ENCODE data around the gene BMPER.

BMPER gene

DNA sequence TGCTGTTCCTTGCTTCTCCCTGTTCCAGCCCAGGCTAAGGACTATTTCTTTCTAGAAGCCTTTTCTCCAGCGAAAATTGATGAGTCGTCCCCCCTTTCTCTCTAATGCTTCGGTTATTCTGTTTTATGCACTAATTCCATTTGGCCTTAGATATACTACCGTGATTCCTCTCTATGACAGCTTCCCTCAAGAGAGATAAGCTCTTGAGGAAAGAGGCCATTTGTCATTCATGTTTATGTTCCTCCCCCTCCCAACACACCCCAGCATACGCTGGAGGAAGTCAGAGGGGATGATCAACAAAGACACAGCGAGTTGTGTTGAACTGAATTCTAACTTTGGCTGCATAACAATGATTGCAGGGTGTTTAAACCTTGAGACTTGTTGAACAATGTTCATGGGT is 198.8 kb downstream of the BMPER start:
- DNase-seq, result no peak

GRCh38 chr7:34104992-34105391 is 199.7 kb downstream of the BMPER start:
- no peak for DNase-seq

DNA sequence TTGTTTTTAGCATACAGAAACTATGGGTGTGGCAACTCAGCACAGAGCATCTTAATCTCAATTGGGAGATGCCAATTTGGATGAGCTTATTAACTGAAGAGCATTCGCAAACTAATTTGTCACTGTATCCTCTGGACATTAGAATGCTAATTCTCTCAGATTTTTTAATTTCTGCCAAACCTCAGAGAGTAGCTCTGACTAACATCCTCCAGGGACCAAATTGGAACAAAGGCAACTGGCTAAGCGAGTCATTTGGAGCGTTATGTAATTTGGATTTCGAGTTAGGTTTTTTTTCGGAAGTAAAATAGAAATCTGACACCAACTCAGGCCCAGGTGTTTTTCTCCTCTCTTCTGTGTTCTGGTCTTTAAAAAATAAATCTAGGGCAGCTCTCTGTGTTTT is 201.9 kb downstream of the BMPER start:
- peak; percentile 78 for DNase-seq

GRCh38 chr7:34108165-34108564 is 202.8 kb downstream of the BMPER start:
- DNase-seq, result no peak

- DNase-seq, result no peak
Measured at GRCh38 chr7:34109936-34110780, 204.8 kb downstream of the BMPER start.

- no peak for DNase-seq
Measured at GRCh38 chr7:34111031-34111430, 205.7 kb downstream of the BMPER start.

- DNase-seq, result no peak
Measured at GRCh38 chr7:34115503-34115902, 210.2 kb downstream of the BMPER start.

- DNase-seq, result no peak
Measured at GRCh38 chr7:34117573-34117972, 212.2 kb downstream of the BMPER start.

GRCh38 chr7:34121366-34121765 is 216.0 kb downstream of the BMPER start:
- DNase-seq, result no peak

DNA sequence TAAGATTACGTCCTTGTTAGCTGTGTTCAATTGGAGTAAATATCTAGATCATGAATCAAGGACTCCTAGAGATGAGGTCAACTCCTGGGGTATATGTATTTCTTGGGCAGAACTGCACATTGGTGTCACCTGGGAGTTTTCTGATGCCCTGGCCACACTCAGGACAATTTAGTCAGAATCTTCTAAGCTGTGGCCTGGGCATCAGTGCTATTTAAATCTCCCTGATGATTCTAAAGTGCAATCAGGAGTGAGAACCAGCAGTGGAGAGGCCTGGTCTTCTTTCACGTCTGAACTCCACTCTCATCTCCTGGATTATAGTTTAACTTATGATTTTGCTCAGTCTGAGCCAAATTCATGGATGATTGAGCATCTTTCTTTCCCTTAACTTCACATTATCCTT is 218.0 kb downstream of the BMPER start:
- DNase-seq, result no peak

DNA sequence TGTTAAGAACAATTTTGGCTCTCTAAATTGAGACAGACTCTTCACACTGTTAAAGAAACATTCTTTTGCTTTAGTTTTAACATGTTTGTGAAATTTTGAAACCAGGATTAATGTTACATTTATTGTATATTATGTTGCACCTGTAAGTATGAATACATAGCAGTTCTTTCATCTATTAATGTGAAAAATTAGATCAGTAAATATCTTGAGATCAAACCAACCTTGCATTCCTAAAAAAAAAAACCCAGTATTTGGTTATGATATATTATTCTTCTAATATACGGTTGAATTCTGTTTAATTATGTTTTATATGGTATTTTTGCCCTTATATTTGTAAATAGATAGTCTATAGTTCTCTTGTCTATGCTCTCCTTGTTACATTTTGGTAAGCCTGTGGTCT is 219.4 kb downstream of the BMPER start:
- DNase-seq, result no peak

DNA sequence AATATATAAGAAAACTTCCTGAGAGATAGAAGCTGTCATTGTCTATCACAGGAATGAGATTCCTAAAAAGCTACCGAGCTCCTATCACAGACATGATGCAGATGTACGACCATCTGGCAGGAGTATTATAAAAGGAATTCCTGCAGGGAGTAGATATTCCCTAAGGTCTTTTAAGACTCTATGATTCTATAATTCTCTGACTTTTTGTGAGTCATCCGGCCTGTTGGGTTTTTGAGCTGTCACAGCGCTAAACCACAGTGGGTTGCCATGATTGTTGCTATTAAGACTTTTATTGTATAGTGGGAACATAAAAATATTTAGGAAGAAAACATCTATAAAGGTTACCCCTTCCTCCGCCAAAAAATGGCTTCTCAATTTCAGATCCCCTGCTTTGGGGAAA is 223.4 kb downstream of the BMPER start:
- no peak for DNase-seq

DNA sequence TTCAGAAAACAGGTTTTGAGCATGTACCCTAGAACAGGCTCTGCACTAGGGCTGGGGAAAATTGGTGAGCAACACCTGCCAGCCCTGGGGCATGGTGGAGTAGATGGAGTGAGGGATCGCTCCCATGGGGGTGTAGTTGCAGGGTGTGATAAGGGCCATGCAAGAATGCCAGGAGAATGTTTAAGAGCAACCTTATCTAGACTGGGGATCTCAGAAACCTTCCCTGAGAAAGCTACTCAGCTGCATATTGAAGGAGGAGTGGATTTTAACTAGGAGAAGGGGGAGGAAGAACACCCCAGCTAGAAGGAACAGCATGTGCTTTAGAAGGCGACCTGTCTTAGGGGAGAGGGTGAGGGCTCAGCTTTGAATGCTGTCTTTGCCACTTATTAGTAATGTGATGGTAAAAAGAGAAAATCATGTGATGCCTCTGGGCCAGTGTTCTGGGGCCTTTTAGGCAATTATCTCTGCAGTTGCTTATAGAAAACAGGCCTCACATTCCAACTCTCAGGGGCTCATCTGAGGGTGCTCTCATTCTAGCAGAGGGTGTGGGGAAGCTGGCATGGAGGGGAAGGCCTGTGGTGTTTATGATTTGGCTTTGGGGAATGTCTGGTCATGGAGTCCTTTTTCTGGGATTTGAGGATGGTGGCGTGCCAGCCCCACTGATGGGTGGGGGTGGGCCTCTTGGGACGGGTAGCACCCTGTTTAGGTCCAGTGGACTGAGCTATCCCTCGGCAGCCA is 225.4 kb downstream of the BMPER start:
- no peak for DNase-seq

DNA sequence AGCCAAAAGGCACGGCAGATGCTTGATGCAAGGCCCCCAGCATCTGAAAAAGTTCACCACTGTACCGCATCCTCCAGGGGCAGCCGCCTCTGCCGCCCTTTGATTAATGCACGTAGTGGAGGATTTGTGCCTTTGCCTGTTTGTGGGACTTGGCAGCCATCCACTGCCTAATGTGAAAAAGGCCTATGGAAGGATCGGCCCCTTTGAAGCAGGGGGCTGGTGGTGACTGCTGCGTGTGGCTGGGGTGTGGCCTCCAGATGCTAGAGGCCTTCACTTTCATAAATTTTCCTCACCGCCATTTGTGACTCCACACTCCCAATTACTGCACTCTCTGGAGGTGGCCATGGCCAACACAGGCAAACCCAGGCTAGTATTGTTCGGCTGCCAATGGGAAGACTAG is 226.0 kb downstream of the BMPER start:
- no peak for DNase-seq

- DNase-seq, result no peak
Measured at GRCh38 chr7:34133356-34133982, 228.1 kb downstream of the BMPER start.

DNA sequence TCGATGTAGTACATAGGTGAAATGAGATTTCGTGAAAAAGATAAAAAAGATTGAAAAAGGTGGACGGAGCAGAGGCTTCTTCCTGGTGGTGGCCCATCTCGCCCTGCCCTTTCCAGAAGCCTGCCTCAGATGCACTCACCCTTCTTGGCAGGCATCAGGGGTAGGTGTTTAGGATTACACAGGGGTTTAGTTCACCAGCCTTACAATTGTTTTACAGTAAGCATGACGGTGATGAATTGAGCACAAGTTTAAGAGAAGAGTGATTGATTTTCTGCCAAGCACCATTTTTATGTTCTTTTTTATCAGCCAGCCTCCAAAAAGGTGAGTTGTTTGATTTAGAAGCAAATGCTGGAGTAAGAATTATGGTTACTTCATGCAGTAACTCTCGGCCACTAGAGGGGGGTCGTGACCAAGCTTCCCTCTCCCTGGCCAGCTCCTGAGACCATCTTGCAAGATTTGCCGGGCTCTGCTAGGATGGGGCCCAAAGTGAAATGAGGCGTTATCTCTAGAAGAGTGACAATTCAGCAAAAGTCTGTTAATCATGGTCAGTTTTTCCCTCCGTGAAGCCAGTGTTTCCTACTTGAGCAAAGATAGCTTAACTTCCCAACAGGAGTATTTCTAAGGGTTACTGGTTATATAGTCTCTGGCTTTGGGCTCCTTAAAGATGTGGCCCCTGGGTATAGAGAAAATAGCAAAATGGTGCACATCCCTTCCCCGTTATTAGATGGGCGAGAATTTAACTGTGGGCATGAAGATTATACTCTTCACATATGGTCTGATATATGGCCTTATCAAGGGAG is 228.8 kb downstream of the BMPER start:
- peak; percentile 70 for DNase-seq

DNA sequence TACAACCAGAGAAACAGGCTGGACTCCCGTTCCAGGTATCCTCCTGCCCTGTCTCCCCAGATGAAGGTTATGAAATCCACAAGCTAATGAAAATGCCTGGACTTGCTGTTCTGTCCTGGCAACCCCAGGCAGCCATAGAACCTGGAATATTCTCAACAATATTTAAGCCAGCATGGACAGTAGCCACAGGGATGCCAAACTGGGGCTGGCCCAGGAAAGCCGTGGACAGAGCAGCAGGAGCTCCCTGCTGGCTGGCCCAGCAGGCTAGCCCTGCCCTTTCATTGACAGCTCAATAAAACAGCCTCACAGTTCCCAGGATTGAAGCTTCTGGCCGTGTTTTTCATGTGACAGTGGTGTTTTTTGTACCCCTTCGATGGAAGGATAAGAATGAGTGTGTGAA is 230.6 kb downstream of the BMPER start:
- no peak for DNase-seq

GRCh38 chr7:34136698-34137097 is 231.4 kb downstream of the BMPER start:
- no peak for DNase-seq

- DNase-seq, result no peak
Measured at GRCh38 chr7:34137176-34137575, 231.8 kb downstream of the BMPER start.

DNA sequence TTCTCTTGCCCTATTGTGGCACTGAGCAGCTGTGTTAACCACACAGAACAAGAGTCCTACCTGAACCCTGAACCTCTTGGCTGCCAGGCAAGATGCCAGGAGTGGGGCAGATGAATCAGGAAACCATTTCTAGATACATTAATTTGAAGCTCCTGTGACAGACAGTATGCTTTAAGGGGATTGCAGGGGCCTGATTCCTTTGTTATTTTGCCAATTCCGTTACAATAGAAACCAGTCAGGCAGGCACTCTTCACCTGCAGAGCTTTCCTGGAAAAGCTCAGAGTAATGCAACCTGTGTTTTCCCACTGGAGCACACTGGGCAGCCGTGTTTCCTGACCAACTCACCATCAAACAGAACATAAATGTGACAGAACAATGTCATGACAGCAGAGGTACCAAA is 233.1 kb downstream of the BMPER start:
- peak; percentile 50 for DNase-seq

- DNase-seq, result no peak
Measured at GRCh38 chr7:34139086-34139485, 233.7 kb downstream of the BMPER start.

DNA sequence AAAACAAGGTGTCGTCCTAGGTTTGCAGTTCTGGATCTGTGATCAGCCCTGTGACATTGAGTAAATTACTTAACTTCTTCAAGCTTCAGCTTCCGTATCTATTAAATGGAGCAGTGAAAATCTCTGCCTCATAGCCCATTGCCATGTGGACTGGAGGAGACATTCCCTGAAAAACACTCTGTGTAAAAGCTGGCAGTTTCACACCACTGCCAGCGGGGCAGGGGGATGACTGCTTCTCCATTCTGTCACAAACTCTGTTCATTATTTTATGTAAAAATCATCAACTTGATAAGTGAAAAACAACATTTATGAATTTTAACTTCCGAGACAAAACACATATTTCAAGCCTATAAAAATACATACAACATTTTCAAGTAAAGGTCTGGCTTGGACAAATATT is 234.7 kb downstream of the BMPER start:
- no peak for DNase-seq

GRCh38 chr7:34143402-34143801 is 238.1 kb downstream of the BMPER start:
- DNase-seq, result no peak
